ENCODE data around the gene SLC12A7. TPM values are rescaled to one million over a fixed set of nuclear protein-coding genes. Genes with fewer than 3 reads are reported as not detected.

Gene SLC12A7
- polyA plus RNA-seq, 1 donor (not counting 4 experiments of a cell fraction or from before 2014, with no cell fraction given): 1.5 TPM

DNA sequence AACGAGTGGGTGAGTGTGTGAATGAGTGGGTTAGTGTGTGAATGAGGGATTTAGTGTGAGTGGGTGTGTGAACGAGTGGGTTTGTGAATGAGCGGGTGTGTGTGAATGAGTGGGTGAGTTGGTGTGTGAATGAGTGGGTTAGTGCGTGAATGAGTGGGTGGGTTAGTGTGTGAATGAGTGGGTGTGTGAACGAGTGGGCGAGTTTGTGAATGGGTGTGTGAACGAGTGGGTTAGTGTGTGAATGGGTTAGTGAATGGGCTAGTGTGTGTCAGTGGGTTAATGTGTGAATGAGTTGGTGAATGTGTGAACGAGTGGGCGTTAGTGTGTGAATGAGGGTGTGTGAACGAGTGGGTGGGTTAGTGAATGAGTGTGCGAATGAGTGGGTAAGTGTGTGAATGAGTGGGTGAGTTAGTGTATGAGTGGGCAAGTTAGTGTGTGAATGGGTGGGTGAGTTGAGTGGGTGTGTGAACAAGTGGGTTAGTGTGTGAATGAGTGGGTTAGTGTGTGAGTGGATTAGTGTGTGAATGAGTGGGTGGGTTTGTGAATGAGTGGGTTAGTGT, 63.6 kb downstream of the SLC12A7 start:
- dilution Hi-C loops (cut with MboI; ENCODE audit: extremely low pct_ligation_motif_present, low sequenced_read_pairs): no loop called here
- Histone ChIP-seq H3K4me3 (ENCODE audit: control insufficient read depth in 2 of 3, extremely low read depth in 1 of 3, insufficient read depth in 2 of 3, low read depth in 1 of 3, low read length in 3 of 3) (no peak overlapping the region), H3K36me3 (ENCODE audit: control insufficient read depth in 2 of 2, extremely low read depth in 1 of 2, insufficient read depth in 2 of 2, low read length in 2 of 2) (peaks cover 0 to 2% of the 10 kb centered on the region in 2 experiments), H3K4me1 (ENCODE audit: control insufficient read depth, extremely low read depth, insufficient read depth, low read length) (no peaks in the 10 kb centered on the region), H3K4me2 (ENCODE audit: control insufficient read depth, extremely low read depth, insufficient read depth, low read depth, low read length) (no peak overlapping the region), H3K27ac (ENCODE audit: control insufficient read depth, insufficient read depth, low read length) (no peak overlapping the region), H3K9ac (ENCODE audit: control insufficient read depth, extremely low read depth, insufficient read depth, low read length) (no peak overlapping the region), H3K79me2 (ENCODE audit: control insufficient read depth, insufficient read depth, low read length) (no peaks in the 10 kb centered on the region), H3K9me1 (ENCODE audit: control insufficient read depth, extremely low read depth, insufficient read depth, low read length) (no peaks in the 10 kb centered on the region), H3K9me3 (ENCODE audit: control insufficient read depth, low read depth, low read length) (no peaks in the 10 kb centered on the region), H3K27me3 (ENCODE audit: control insufficient read depth, extremely low read depth, insufficient read depth, low read length) (no peaks in the 10 kb centered on the region), H4K20me1 (ENCODE audit: control insufficient read depth, extremely low read depth, insufficient read depth, low read length) (no peaks in the 10 kb centered on the region), H2AFZ (ENCODE audit: control insufficient read depth, low read length) (no peak overlapping the region)
- no peak for FAIRE-seq
- TF ChIP-seq CTCF (optimal IDR thresholded peaks at IDR 0.05 in 1 of 3, IDR thresholded peaks at IDR 0.05 in 1 of 3, conservative IDR thresholded peaks at IDR 0.05 in 1 of 3; ENCODE audit: extremely low read depth in 1 of 3, insufficient read depth in 2 of 3, low read length in 3 of 3): no peak
- no peak for TF ChIP-seq EZH2 (IDR thresholded peaks at IDR 0.05; ENCODE audit: low read length)
- no peak for DNase-seq (ENCODE audit: low read depth, low spot score)

GRCh38 chr5:1047332-1047965, 64.4 kb downstream of the SLC12A7 start:
- DNase-seq (ENCODE audit: low read depth, low spot score) (no peak), FAIRE-seq (no peak)
- TF ChIP-seq EZH2 (IDR thresholded peaks at IDR 0.05; ENCODE audit: low read length) (no peak), CTCF (optimal IDR thresholded peaks at IDR 0.05 in 1 of 3, IDR thresholded peaks at IDR 0.05 in 1 of 3, conservative IDR thresholded peaks at IDR 0.05 in 1 of 3; ENCODE audit: extremely low read depth in 1 of 3, insufficient read depth in 2 of 3, low read length in 3 of 3) (no peak)
- Histone ChIP-seq H3K4me1 (ENCODE audit: control insufficient read depth, extremely low read depth, insufficient read depth, low read length) (no peaks in the 10 kb centered on the region), H2AFZ (ENCODE audit: control insufficient read depth, low read length) (no peak overlapping the region), H3K27me3 (ENCODE audit: control insufficient read depth, extremely low read depth, insufficient read depth, low read length) (no peaks in the 10 kb centered on the region), H3K4me3 (ENCODE audit: control insufficient read depth in 2 of 3, extremely low read depth in 1 of 3, insufficient read depth in 2 of 3, low read depth in 1 of 3, low read length in 3 of 3) (no peak overlapping the region), H3K4me2 (ENCODE audit: control insufficient read depth, extremely low read depth, insufficient read depth, low read depth, low read length) (no peak overlapping the region), H3K79me2 (ENCODE audit: control insufficient read depth, insufficient read depth, low read length) (no peaks in the 10 kb centered on the region), H4K20me1 (ENCODE audit: control insufficient read depth, extremely low read depth, insufficient read depth, low read length) (no peaks in the 10 kb centered on the region), H3K9me3 (ENCODE audit: control insufficient read depth, low read depth, low read length) (no peaks in the 10 kb centered on the region), H3K9ac (ENCODE audit: control insufficient read depth, extremely low read depth, insufficient read depth, low read length) (no peak overlapping the region), H3K36me3 (ENCODE audit: control insufficient read depth in 2 of 2, extremely low read depth in 1 of 2, insufficient read depth in 2 of 2, low read length in 2 of 2) (peaks cover 0 to 2% of the 10 kb centered on the region in 2 experiments), H3K9me1 (ENCODE audit: control insufficient read depth, extremely low read depth, insufficient read depth, low read length) (no peaks in the 10 kb centered on the region), H3K27ac (ENCODE audit: control insufficient read depth, insufficient read depth, low read length) (no peak overlapping the region)
- dilution Hi-C loops (cut with MboI; ENCODE audit: extremely low pct_ligation_motif_present, low sequenced_read_pairs): no loop called here

Measured in keratinocyte (primary cell).